ENCODE results near the gene RCCD1. TPM values are rescaled to one million over a fixed set of nuclear protein-coding genes. Genes with fewer than 3 reads are reported as not detected.

RCCD1 gene
- total and polyA plus RNA-seq, 2 donors (not counting 3 experiments of a cell fraction or from before 2014, with no cell fraction given) = 8.8 to 15.3 TPM

GRCh38 chr15:90915216-90915807, 39.4 kb upstream of the RCCD1 start:
- DNase-seq (ENCODE audit: low read depth, low spot score) (no peak), FAIRE-seq (no peak)
- H3K4me3 ChIP-seq (replicated peaks in 1 of 3; ENCODE audit: insufficient read depth in 1 of 3, low read depth in 1 of 3, low read length in 3 of 3) = no peak overlapping the region
- dilution Hi-C loops (cut with MboI; ENCODE audit: extremely low pct_ligation_motif_present, low sequenced_read_pairs) = no loop called here
- no peak overlapping the region for H3K27ac ChIP-seq (ENCODE audit: insufficient read depth, low read depth, low read length)
- no peaks in the 10 kb centered on the region for H4K20me1 ChIP-seq (replicated peaks; ENCODE audit: control insufficient read depth, extremely low read depth, insufficient read depth, low read length)
- no peaks in the 10 kb centered on the region for H3K27me3 ChIP-seq (ENCODE audit: control insufficient read depth in 2 of 2, insufficient read depth in 2 of 2, low read length in 2 of 2)
- H2AFZ ChIP-seq (ENCODE audit: low read depth, low read length) = no peak overlapping the region
- TF ChIP-seq, protein P1, sequence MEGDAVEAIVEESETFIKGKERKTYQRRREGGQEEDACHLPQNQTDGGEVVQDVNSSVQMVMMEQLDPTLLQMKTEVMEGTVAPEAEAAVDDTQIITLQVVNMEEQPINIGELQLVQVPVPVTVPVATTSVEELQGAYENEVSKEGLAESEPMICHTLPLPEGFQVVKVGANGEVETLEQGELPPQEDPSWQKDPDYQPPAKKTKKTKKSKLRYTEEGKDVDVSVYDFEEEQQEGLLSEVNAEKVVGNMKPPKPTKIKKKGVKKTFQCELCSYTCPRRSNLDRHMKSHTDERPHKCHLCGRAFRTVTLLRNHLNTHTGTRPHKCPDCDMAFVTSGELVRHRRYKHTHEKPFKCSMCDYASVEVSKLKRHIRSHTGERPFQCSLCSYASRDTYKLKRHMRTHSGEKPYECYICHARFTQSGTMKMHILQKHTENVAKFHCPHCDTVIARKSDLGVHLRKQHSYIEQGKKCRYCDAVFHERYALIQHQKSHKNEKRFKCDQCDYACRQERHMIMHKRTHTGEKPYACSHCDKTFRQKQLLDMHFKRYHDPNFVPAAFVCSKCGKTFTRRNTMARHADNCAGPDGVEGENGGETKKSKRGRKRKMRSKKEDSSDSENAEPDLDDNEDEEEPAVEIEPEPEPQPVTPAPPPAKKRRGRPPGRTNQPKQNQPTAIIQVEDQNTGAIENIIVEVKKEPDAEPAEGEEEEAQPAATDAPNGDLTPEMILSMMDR (IDR thresholded peaks at IDR 0.05; ENCODE audit: extremely low read depth in 1 of 2, insufficient read depth in 1 of 2, low read depth in 1 of 2, low read length in 2 of 2) = no peak
- TF ChIP-seq JUN (IDR thresholded peaks at IDR 0.05; ENCODE audit: borderline replicate concordance, insufficient read depth, insufficient read length, low read depth) = no peak
- no peak for TF ChIP-seq POLR2A (IDR thresholded peaks at IDR 0.05; ENCODE audit: low read depth, low read length)
- no peak for TF ChIP-seq MYC (IDR thresholded peaks at IDR 0.05; ENCODE audit: low read depth, low read length)
- TF ChIP-seq, protein P2, sequence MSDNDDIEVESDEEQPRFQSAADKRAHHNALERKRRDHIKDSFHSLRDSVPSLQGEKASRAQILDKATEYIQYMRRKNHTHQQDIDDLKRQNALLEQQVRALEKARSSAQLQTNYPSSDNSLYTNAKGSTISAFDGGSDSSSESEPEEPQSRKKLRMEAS (IDR thresholded peaks at IDR 0.05; ENCODE audit: insufficient read depth, insufficient read length) = no peak
- no peak for TF ChIP-seq EZH2 (IDR thresholded peaks at IDR 0.05; ENCODE audit: borderline replicate concordance, low read depth, low read length, severe bottlenecking)
- TF ChIP-seq GATA2 (IDR thresholded peaks at IDR 0.05; ENCODE audit: insufficient read depth, insufficient read length, low read depth, low read length) = no peak
- TF ChIP-seq POLR2AphosphoS5 (IDR thresholded peaks at IDR 0.05; ENCODE audit: insufficient read depth, low read depth, low read length) = no peak
- no peak for TF ChIP-seq FOS (IDR thresholded peaks at IDR 0.05; ENCODE audit: borderline replicate concordance, insufficient read depth, low read length)
- no peaks in the 10 kb centered on the region for H3K79me2 ChIP-seq (ENCODE audit: control insufficient read depth, insufficient read depth, low read length)
- H3K36me3 ChIP-seq (ENCODE audit: control insufficient read depth in 2 of 2, extremely low read depth in 1 of 2, insufficient read depth in 2 of 2, low read length in 2 of 2) = peaks cover 7 to 72% of the 10 kb centered on the region in 2 experiments
- H3K9me1 ChIP-seq (replicated peaks; ENCODE audit: control insufficient read depth, extremely low read depth, insufficient read depth, low read length) = no peaks in the 10 kb centered on the region
- no peaks in the 10 kb centered on the region for H3K4me1 ChIP-seq (ENCODE audit: control insufficient read depth, extremely low read depth, insufficient read depth, low read length)
- POLR2A ChIA-PET = no interaction called here
- H3K9me3 ChIP-seq (replicated peaks; ENCODE audit: control insufficient read depth, insufficient read depth, low read length) = no peaks in the 10 kb centered on the region
- no TSS peak for BruUV-seq (replicated peaks)
- no peak overlapping the region for H3K4me2 ChIP-seq (ENCODE audit: insufficient read depth, low read length)
- CTCF ChIA-PET = no interaction called here
- intact Hi-C loops (cut with micrococcal nuclease) = no loop called here
- H3K9ac ChIP-seq (replicated peaks; ENCODE audit: extremely low read depth, insufficient read depth, low read length) = no peak overlapping the region
